H1 (cell line): ENCODE measurements around the gene CORO1C. TPM values are rescaled to one million over a fixed set of nuclear protein-coding genes. Genes with fewer than 3 reads are reported as not detected.

ENCODE experiments used
- CTCF ChIA-PET: fragments of 300-600 bp; sonication (Branson Sonifier 250); formaldehyde crosslinking; loops from one replicate; lab custom pipeline; 2021; ENCODE audit not compliant: partially characterized antibody; lab: Charles Lee
- POLR2A ChIA-PET: fragments of 300-600 bp; sonication (Branson Sonifier 250); formaldehyde crosslinking; loops from one replicate; lab custom pipeline; 2021; ENCODE audit warnings: inconsistent platforms; ENCODE audit not compliant: partially characterized antibody; lab: Charles Lee
- DNase-seq, 2 experiments: peaks; one replicate each; pipeline versions ENCODE4 v3.0.0 to v3.0.0-alpha.2; 2010 to 2022; ENCODE audit warnings: low spot score in 2 of 2, low read depth in 1 of 2, mixed read lengths in 1 of 2
- FAIRE-seq: peaks from 2 replicates; lab custom pipeline; 2011; peaks lifted over from hg19 to GRCh38; lab: Jason Lieb, UNC
- H2AFZ ChIP-seq: 2 replicates; pipeline ENCODE4 v1.8.1; 2012; ENCODE audit warnings: low read length, inconsistent platforms
- H2AK5ac ChIP-seq: 2 replicates; pipeline ENCODE4 v1.6.1; 2013; ENCODE audit warnings: low read depth, low read length
- H2BK120ac ChIP-seq: replicated peaks from 2 replicates; pipeline ENCODE3; 2013; ENCODE audit warnings: low read depth, low read length, inconsistent platforms
- H2BK12ac ChIP-seq: 2 replicates; pipeline ENCODE4 v1.6.1; 2013; ENCODE audit warnings: low read depth, low read length
- H2BK15ac ChIP-seq: 2 replicates; pipeline ENCODE4 v1.6.1; 2013; ENCODE audit warnings: low read length
- H2BK20ac ChIP-seq: 2 replicates; pipeline ENCODE4 v1.6.1; 2013; ENCODE audit warnings: low read length
- H2BK5ac ChIP-seq: 2 replicates; pipeline ENCODE4 v1.6.1; 2013; ENCODE audit warnings: low read depth, low read length
- H3K14ac ChIP-seq: 2 replicates; pipeline ENCODE4 v1.6.1; 2013; ENCODE audit warnings: inconsistent platforms; ENCODE audit not compliant: insufficient read length
- H3K18ac ChIP-seq: 2 replicates; pipeline ENCODE4 v1.6.1; 2013; ENCODE audit warnings: low read length; ENCODE audit errors: extremely low read depth
- H3K23ac ChIP-seq: 2 replicates; pipeline ENCODE4 v1.6.1; 2013; ENCODE audit warnings: inconsistent platforms; ENCODE audit not compliant: insufficient read length
- H3K23me2 ChIP-seq: 2 replicates; pipeline ENCODE4 v1.6.1; 2013; ENCODE audit warnings: low read depth, low read length
- H3K27ac ChIP-seq: 2 replicates; pipeline ENCODE4 v1.6.1; 2011; ENCODE audit warnings: low read depth, low read length, inconsistent platforms
- H3K27me3 ChIP-seq, 4 experiments: replicated peaks in 1 of 4; 1 replicate in 1 of 4; 2 replicates in 3 of 4; pipeline versions ENCODE4 v1.6.1 to v1.8.1; 2011 to 2013; ENCODE audit warnings: low read length in 3 of 4, mild to moderate bottlenecking in 3 of 4, inconsistent platforms in 2 of 4, mixed read lengths in 2 of 4, moderate library complexity in 1 of 4; ENCODE audit not compliant: control insufficient read depth in 3 of 4, insufficient read depth in 3 of 4; ENCODE audit errors: extremely low read depth in 1 of 4
- H3K36me3 ChIP-seq, 4 experiments: 2 replicates each; pipeline versions ENCODE4 v1.6.1 to v1.8.1; 2011 to 2013; ENCODE audit warnings: mild to moderate bottlenecking in 4 of 4, low read length in 3 of 4, moderate library complexity in 2 of 4, control low read depth in 1 of 4, inconsistent platforms in 1 of 4; ENCODE audit not compliant: insufficient read depth in 4 of 4, control insufficient read depth in 2 of 4
- H3K4ac ChIP-seq: replicated peaks from 2 replicates; pipeline ENCODE3; 2013; ENCODE audit warnings: low read length, low read depth, mixed read lengths, inconsistent platforms; ENCODE audit not compliant: insufficient read length
- H3K4me1 ChIP-seq, 4 experiments: replicated peaks in 1 of 4; 1 replicate in 1 of 4; 2 replicates in 3 of 4; pipeline versions ENCODE4 v1.6.1 to v1.8.1; 2011 to 2013; ENCODE audit warnings: low read length in 3 of 4, inconsistent platforms in 2 of 4, mixed read lengths in 1 of 4; ENCODE audit not compliant: insufficient read depth in 4 of 4, control insufficient read depth in 3 of 4
- H3K4me2 ChIP-seq, 2 experiments: 2 replicates each; pipeline versions ENCODE4 v1.6.1 to v1.8.1; 2011 to 2013; ENCODE audit warnings: low read depth in 2 of 2, low read length in 2 of 2, control low read depth in 1 of 2, inconsistent platforms in 1 of 2, mild to moderate bottlenecking in 1 of 2; ENCODE audit not compliant: insufficient read depth in 1 of 2
- H3K4me3 ChIP-seq, 4 experiments: fragments of 200-600, 300-600 bp in 1 of 4; sonication (generic), shearing (Covaris generic), sonication (Bioruptor Twin) in 1 of 4; 2 replicates each; pipeline versions ENCODE4 v1.5.1 to v1.8.1; 2011 to 2016; ENCODE audit warnings: low read length in 4 of 4, low read depth in 3 of 4, control low read depth in 2 of 4, inconsistent platforms in 2 of 4, mild to moderate bottlenecking in 2 of 4, mixed read lengths in 1 of 4, moderate library complexity in 1 of 4; ENCODE audit not compliant: insufficient read depth in 2 of 4; ENCODE audit errors: extremely low read depth in 1 of 4
- H3K56ac ChIP-seq: replicated peaks from 2 replicates; pipeline ENCODE3; 2013; ENCODE audit warnings: low read depth, mild to moderate bottlenecking, mixed read lengths, low read length, inconsistent platforms; ENCODE audit not compliant: insufficient read length
- H3K79me1 ChIP-seq: 2 replicates; pipeline ENCODE4 v1.6.1; 2013; ENCODE audit warnings: low read depth, low read length, control low read depth
- H3K79me2 ChIP-seq, 2 experiments: 2 replicates each; pipeline versions ENCODE4 v1.6.1 to v1.8.1; 2012 to 2013; ENCODE audit warnings: low read length in 2 of 2, mild to moderate bottlenecking in 2 of 2, inconsistent platforms in 1 of 2; ENCODE audit not compliant: insufficient read depth in 2 of 2, control insufficient read depth in 1 of 2
- H3K9ac ChIP-seq, 4 experiments: replicated peaks in 1 of 4; 1 replicate in 1 of 4; 2 replicates in 3 of 4; pipeline versions ENCODE4 v1.6.1 to v1.8.1; 2011 to 2013; ENCODE audit warnings: low read depth in 3 of 4, low read length in 3 of 4, control low read depth in 2 of 4, mild to moderate bottlenecking in 2 of 4, moderate library complexity in 2 of 4, inconsistent platforms in 1 of 4; ENCODE audit errors: extremely low read depth in 1 of 4
- H3K9me3 ChIP-seq, 2 experiments: 2 replicates each; pipeline versions ENCODE4 v1.6.1 to v1.8.1; 2012 to 2013; ENCODE audit warnings: mild to moderate bottlenecking in 2 of 2, moderate library complexity in 2 of 2, control low read depth in 1 of 2, inconsistent platforms in 1 of 2, low read depth in 1 of 2, low read length in 1 of 2, mixed read lengths in 1 of 2; ENCODE audit not compliant: insufficient read depth in 2 of 2
- H4K20me1 ChIP-seq, 2 experiments: replicated peaks in 1 of 2; 2 replicates each; pipeline versions ENCODE3 to v1.8.1; 2011 to 2013; ENCODE audit warnings: inconsistent platforms in 2 of 2, low read length in 2 of 2, mild to moderate bottlenecking in 1 of 2; ENCODE audit not compliant: insufficient read depth in 2 of 2, control insufficient read depth in 1 of 2
- H4K5ac ChIP-seq: 2 replicates; pipeline ENCODE4 v1.6.1; 2013; ENCODE audit warnings: low read length, low read depth, mixed read lengths, inconsistent platforms; ENCODE audit not compliant: insufficient read length
- H4K8ac ChIP-seq: 2 replicates; pipeline ENCODE4 v1.8.0; 2013; ENCODE audit warnings: mild to moderate bottlenecking, moderate library complexity, low read length, inconsistent platforms; ENCODE audit not compliant: insufficient read depth; ENCODE audit errors: extremely low read depth
- H4K91ac ChIP-seq: replicated peaks from 2 replicates; pipeline ENCODE3; 2013; ENCODE audit warnings: low read length, mixed read lengths, inconsistent platforms; ENCODE audit not compliant: insufficient read length
- BACH1 ChIP-seq: IDR thresholded peaks from 2 replicates; pipeline ENCODE4 v1.6.1; 2012; ENCODE audit warnings: low read length, improper control_type of control experiment
- CBX5 ChIP-seq: fragments of 300-800, 300-1000 bp; sonication (generic); IDR thresholded peaks from 2 replicates; pipeline ENCODE4 v1.7.1; 2016; ENCODE audit warnings: antibody characterized with exemption, low read length, low read depth
- EZH2 ChIP-seq: fragments of 200-600 bp; sonication (generic); IDR thresholded peaks from 2 replicates; pipeline ENCODE4 v1.7.1; 2012; ENCODE audit warnings: low read depth, mild to moderate bottlenecking, moderate library complexity, low read length, inconsistent platforms; ENCODE audit not compliant: severe bottlenecking
- KDM1A ChIP-seq: fragments of 200-600, 300-600 bp; sonication (generic); IDR thresholded peaks from 2 replicates; pipeline ENCODE4 v1.7.1; 2016; ENCODE audit warnings: mild to moderate bottlenecking, low read length, borderline replicate concordance
- KDM5A ChIP-seq: fragments of 200-600 bp; IDR thresholded peaks from 2 replicates; pipeline ENCODE4 v1.7.1; 2012; ENCODE audit warnings: mild to moderate bottlenecking, low read length, inconsistent platforms, mixed read lengths
- MAFK ChIP-seq: IDR thresholded peaks from 2 replicates; pipeline ENCODE4 v1.6.1; 2012; ENCODE audit warnings: low read depth, mild to moderate bottlenecking, improper control_type of control experiment, low read length
- POLR2AphosphoS5 ChIP-seq: IDR thresholded peaks from 2 replicates; pipeline ENCODE4 v1.6.1; 2011; ENCODE audit warnings: low read depth, low read length
- RAD21 ChIP-seq, 2 experiments: IDR thresholded peaks in 1 of 2; conservative IDR thresholded peaks in 1 of 2; 2 replicates each; pipeline ENCODE4 v1.6.1; 2011; ENCODE audit warnings: low read depth in 2 of 2, low read length in 2 of 2, improper control_type of control experiment in 1 of 2, inconsistent platforms in 1 of 2, mild to moderate bottlenecking in 1 of 2, moderate library complexity in 1 of 2
- SRF ChIP-seq: IDR thresholded peaks from 2 replicates; pipeline ENCODE4 v1.6.1; 2011; ENCODE audit warnings: mild to moderate bottlenecking, low read depth, low read length, moderate library complexity
- YY1 ChIP-seq: IDR thresholded peaks from 2 replicates; pipeline ENCODE4 v1.6.1; 2011; ENCODE audit warnings: low read depth, mild to moderate bottlenecking, low read length
- WGBS, 2 experiments: shearing (Covaris generic) in 1 of 2; methylation state at CpG; one replicate each; pipeline versions ENCODE4 v1.1.6 to v1.1.7; 2013 to 2015; ENCODE audit warnings: low lambda C conversion rate in 2 of 2, mixed read lengths in 2 of 2, inconsistent platforms in 1 of 2, low coverage in 1 of 2, missing lambda C conversion rate in 1 of 2; ENCODE audit not compliant: insufficient replicate concordance in 2 of 2, insufficient coverage in 1 of 2, insufficient read length in 1 of 2; ENCODE audit errors: extremely low coverage in 1 of 2, missing lambda C conversion rate in 1 of 2; 5-methylcytosine and 5-hydroxymethylcytosine counted together
- polyA plus RNA-seq, 7 experiments: library from polyadenylated mRNA; depleted of rRNA in 3 of 7; stranded (reverse) in 5 of 7; unstranded in 2 of 7; fragments of >200 nt in 5 of 7; fragments of 200-250 nt in 2 of 7; gene quantifications; 1 replicate in 5 of 7; 2 replicates in 1 of 7; 4 replicates in 1 of 7; pipeline versions ENCODE4 v1.2.1 to v1.2.3, GENCODE V29; 2011 to 2013; ENCODE audit warnings: missing spikeins in 2 of 7, mixed read lengths in 2 of 7
- total RNA-seq: library from RNA; stranded (reverse); fragmentation: NEBNext Ultra II Directional; extraction: Animal tissue kit (Norgen Biotek cat#: 25700); gene quantifications from 2 replicates; pipeline ENCODE4 v1.2.1, GENCODE V29; 2021
- TF ChIP-seq, protein P1 (sequence below): IDR thresholded peaks from 2 replicates; pipeline ENCODE4 v1.6.1; 2012; ENCODE audit warnings: inconsistent platforms

CORO1C gene
- total and polyA plus RNA-seq, 2 of the 8 experiments (the other 6 are each of a cell fraction or from before 2014, with no cell fraction given) = 72.7 to 120 TPM

DNA sequence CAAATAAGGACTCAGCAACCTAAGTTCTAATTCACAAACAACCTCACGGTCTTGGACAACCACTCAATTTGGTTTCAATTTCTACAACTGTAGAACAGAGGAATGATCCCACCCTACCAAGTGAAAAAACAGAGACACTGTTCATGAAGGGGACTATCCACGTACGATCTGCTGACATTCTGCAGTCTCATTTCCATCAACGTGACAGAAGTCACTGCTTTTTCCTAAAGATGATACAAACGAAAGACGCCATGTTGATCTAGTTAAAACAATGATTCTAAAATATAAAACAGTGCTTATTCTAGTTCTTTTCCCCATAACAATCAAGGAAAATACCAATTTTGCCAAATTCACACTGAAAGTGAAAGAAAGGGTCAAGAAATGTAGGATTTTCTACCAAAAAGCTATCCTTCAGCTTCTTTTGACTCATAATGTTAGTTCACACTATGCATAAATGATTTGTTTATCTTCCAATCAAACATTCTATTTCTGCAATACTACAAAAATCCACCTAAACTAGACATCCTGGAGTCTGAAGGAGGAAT lies 38.1 kb downstream of the CORO1C start:
- no peak overlapping the region for H2AK5ac ChIP-seq
- no peak overlapping the region for H3K27ac ChIP-seq
- no peak overlapping the region for H3K4me3 ChIP-seq
- no peaks in the 10 kb centered on the region; a peak in 1 of 4 replicates for H3K9me3 ChIP-seq
- H2BK5ac ChIP-seq = no peak overlapping the region
- H3K14ac ChIP-seq = no peak overlapping the region
- no peak overlapping the region for H4K5ac ChIP-seq
- no peak overlapping the region for H4K91ac ChIP-seq
- H3K18ac ChIP-seq = no peak overlapping the region
- no peak overlapping the region for H3K4me2 ChIP-seq
- H2AFZ ChIP-seq = no peak overlapping the region
- no peak overlapping the region for H3K9ac ChIP-seq
- FAIRE-seq (no peak), DNase-seq (no peak)
- H3K23me2 ChIP-seq = no peaks in the 10 kb centered on the region
- no peak overlapping the region for H4K8ac ChIP-seq
- no peak overlapping the region for H3K4ac ChIP-seq
- H4K20me1 ChIP-seq = peaks cover 0 to 7% of the 10 kb centered on the region in 2 experiments
- WGBS, 2 experiments = 78% methylated on average over 6 of the region's 6 CpGs; no CpG with 5 or more reads in 1 of the 2 experiments
- peaks cover 8% of the 10 kb centered on the region for H3K79me1 ChIP-seq
- ChIA-PET POLR2A (interaction anchor here (0.8 to 3.8 kb wide), 7 partner anchors 8 to 164 kb away, joined by 3 to 29 read pairs (median 4); partner anchors contain the start of gene SSH1), CTCF (interaction anchor here (1.0 to 4.5 kb wide), 3 partner anchors 28 to 43 kb away, joined by 3 to 41 read pairs (median 7); no protein-coding TSS in a partner anchor)
- no peak overlapping the region for H2BK15ac ChIP-seq
- H3K56ac ChIP-seq = no peak overlapping the region
- H3K23ac ChIP-seq = no peak overlapping the region
- H3K36me3 ChIP-seq = no peaks in the 10 kb centered on the region; a peak in 1 of 8 replicates
- no peak overlapping the region for H2BK20ac ChIP-seq
- H3K4me1 ChIP-seq = peaks cover 9 to 24% (median 16%) of the 10 kb centered on the region in 4 experiments
- H3K27me3 ChIP-seq = no peaks in the 10 kb centered on the region
- H2BK120ac ChIP-seq = no peak overlapping the region
- H3K79me2 ChIP-seq = peaks cover 0 to 60% of the 10 kb centered on the region in 2 experiments; a peak in 2 of 4 replicates
- no peak overlapping the region for H2BK12ac ChIP-seq
- TF ChIP-seq EZH2 (no peak), RAD21 (IDR thresholded peaks at IDR 0.05 in 1 of 2, conservative IDR thresholded peaks at IDR 0.05 in 1 of 2; ENCODE audit: low read depth in 2 of 2, low read length in 2 of 2) (no peak), YY1 (no peak), KDM5A (no peak), SRF (no peak), KDM1A (no peak), MAFK (no peak), CBX5 (no peak), POLR2AphosphoS5 (no peak), BACH1 (no peak)
- TF ChIP-seq, protein P1, sequence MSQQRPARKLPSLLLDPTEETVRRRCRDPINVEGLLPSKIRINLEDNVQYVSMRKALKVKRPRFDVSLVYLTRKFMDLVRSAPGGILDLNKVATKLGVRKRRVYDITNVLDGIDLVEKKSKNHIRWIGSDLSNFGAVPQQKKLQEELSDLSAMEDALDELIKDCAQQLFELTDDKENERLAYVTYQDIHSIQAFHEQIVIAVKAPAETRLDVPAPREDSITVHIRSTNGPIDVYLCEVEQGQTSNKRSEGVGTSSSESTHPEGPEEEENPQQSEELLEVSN = no peak
